Non-pigmented ciliary epithelial cell (primary cell): ENCODE data around the gene SH3GLB2.
A peak's percentile ranks its signal among the peaks of the same experiment; 100 is the strongest.
"Not testable (repeated sequence)": the region's sequence is repeated elsewhere in the genome, so short reads cannot be mapped to it uniquely, and the experiment has no call there.

Experiments
- DNase-seq: peaks from one replicate; pipeline ENCODE4 v3.0.0-alpha.2; 2010; ENCODE audit warnings: low read depth

Gene SH3GLB2

GRCh38 chr9:128998462-128998861 is 29.7 kb downstream of the SH3GLB2 start:
- DNase-seq: no peak

- DNase-seq: no peak
Observed at GRCh38 chr9:128995791-128996190, 32.3 kb downstream of the SH3GLB2 start.

- DNase-seq: no peak
Observed at GRCh38 chr9:128992995-128993394, 35.1 kb downstream of the SH3GLB2 start.

- peak; percentile 56 for DNase-seq
Observed at GRCh38 chr9:128987805-128988204, 40.3 kb downstream of the SH3GLB2 start.

- no peak for DNase-seq
Observed at GRCh38 chr9:128986671-128987070, 41.5 kb downstream of the SH3GLB2 start.

GRCh38 chr9:128983536-128983935 is 44.6 kb downstream of the SH3GLB2 start:
- DNase-seq: no peak

GRCh38 chr9:128979111-128979510 is 49.0 kb downstream of the SH3GLB2 start:
- no peak for DNase-seq

GRCh38 chr9:128972956-128973355 is 55.2 kb downstream of the SH3GLB2 start:
- DNase-seq: peak; percentile 59

- DNase-seq: no peak
Observed at GRCh38 chr9:128969491-128969890, 58.6 kb downstream of the SH3GLB2 start.

- DNase-seq: not testable (repeated sequence)
Observed at GRCh38 chr9:128961403-128961802, 66.7 kb downstream of the SH3GLB2 start.
